CMK (cell line): ENCODE data around the gene CAMK1.

Source experiments
- DNase-seq: peaks from one replicate; pipeline ENCODE4 v3.0.0-alpha.2; 2010; ENCODE audit warnings: low read depth

The CAMK1 gene

DNA sequence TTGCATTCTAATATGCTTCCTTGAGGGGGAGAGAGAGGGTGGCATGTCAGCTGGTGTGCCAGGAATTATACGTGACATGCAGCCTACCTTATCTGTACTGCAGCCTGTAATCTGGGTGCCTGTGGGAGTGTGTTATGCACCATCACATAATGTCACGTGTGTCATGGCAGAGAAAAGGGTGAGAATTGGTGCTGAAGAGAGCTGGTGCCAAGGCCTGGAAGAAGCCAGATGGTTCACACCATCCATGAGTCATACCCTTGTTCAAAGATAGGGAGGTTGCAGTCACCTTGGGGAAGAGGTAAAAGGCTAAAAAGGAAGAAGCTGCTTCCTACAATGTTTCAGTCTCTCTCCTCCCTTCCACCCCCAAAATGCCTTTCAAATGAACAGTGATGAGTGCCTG is 32.9 kb downstream of the CAMK1 start:
- no peak for DNase-seq

DNA sequence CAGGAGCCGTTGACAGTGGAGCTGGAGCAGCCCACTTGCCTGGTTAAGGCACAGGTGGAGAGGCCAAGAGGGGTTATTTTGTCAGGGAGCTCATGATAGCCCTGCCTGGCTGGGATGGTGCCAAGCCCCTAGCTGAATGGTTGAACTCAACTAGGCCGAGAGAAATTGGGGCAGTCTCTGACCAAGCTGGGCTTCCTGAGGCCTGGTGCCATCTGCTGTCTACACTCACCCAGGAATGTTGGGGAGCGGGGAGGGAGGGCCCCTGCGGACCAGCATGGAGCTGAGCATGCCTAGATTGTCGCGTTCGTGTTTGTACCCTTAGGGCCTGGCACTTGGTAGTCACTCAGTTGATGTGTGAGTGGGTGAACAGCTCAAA is 37.0 kb downstream of the CAMK1 start:
- DNase-seq: no peak

GRCh38 chr3:9732080-9732739 is 37.5 kb downstream of the CAMK1 start:
- no peak for DNase-seq

DNA sequence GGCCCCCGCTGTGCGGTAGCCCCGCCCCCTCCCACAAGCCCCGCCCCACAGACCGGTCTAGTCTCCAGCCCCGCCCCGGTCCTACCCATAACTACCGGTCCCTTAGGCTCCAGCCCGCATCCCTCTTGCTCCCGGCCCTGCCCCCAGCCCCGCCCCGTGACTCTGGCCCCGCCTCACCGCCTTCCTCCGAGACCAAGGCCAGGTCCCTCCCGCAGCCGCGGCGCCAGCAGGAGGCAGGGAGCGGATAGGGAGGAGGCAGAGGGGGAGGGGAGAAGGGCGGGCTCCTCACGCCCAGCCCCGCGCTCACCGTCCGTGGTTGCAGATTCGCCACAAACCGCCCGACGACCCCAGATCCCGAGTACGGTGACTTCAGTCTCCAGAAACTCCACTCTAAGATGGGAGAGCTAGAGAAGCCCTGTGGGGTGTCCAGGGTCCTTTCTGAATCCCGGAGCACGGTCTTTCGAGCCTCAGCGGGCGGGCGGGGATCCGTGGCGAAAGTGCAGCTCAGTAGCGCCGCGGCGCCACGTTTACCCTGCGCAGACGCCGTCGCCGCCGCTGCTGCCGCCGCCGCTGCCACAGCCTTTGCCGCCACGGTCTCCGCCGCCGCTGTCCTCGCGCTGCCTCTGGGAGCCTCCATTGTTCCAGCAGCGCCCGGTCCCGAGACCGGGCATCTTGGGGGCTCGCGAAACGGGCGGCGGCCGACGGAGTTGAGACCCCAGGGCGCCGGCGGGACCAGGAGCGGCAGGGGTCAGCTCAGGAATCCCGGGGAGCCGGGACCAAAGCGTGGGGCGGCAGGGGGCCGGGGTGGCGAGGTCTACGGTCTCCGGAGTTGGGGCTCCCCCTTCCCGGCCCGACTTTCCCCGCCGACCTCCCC is 38.3 kb downstream of the CAMK1 start, which contains the start of gene BRPF1:
BRPF1 (plus strand) TSS at position 530 of the 874 bp plus-strand sequence. CDS start 2,406 bp downstream, outside the sequence.
- peak; percentile 97 for DNase-seq

DNA sequence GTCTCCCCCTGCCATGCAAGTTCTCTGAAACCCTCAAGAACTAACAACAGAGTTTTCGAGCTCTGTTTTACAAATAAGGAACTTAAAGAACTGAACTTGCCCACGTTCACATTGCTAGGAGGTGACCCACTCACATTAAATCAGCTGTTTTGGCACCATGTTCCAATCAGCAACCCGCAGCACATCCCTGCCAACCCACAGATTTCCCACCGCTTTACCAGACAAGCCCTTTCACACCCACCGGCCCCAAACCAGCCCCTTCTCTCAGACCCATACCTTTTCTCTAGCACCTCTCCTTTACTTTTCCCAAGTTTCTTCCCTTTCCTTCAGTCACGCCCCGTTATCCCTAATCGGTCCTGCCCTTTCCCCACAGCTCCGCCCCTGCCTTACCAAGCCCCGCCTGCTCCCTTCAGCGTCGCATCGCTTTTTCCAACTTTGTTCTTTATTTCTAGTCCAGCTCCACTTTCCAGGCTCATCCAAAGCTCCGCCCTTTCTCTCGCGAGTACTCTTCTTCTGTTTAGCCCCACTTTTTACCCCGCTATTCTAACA is 39.0 kb downstream of the CAMK1 start:
- DNase-seq: no peak

- DNase-seq: no peak
Observed at GRCh38 chr3:9729419-9729818, 40.3 kb downstream of the CAMK1 start.

DNA sequence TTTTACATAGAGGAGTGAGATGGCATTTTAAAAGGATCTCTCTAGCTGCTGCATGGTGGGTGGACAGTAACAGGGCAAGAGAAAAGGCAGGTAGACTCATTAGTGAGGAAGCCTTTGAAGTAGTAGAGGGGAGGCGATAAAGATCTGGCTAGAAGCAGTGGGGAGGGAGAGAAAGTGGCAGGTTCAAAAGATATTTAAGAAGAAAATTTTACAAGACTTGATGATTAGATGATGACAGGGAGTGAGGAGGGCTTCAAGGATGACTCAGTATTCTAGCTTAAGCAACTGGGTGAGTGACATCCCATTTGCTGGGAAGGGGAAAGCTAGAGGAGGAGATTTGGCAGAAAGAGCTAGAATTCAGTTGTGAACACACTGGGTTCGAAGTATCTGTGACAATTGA is 42.0 kb downstream of the CAMK1 start:
- no peak for DNase-seq

- no peak for DNase-seq
Observed at GRCh38 chr3:9727041-9727595, 42.6 kb downstream of the CAMK1 start.

GRCh38 chr3:9725775-9726515 is 43.8 kb downstream of the CAMK1 start:
- DNase-seq: no peak

- DNase-seq: no peak
Observed at GRCh38 chr3:9721700-9722060, 48.1 kb downstream of the CAMK1 start.

DNA sequence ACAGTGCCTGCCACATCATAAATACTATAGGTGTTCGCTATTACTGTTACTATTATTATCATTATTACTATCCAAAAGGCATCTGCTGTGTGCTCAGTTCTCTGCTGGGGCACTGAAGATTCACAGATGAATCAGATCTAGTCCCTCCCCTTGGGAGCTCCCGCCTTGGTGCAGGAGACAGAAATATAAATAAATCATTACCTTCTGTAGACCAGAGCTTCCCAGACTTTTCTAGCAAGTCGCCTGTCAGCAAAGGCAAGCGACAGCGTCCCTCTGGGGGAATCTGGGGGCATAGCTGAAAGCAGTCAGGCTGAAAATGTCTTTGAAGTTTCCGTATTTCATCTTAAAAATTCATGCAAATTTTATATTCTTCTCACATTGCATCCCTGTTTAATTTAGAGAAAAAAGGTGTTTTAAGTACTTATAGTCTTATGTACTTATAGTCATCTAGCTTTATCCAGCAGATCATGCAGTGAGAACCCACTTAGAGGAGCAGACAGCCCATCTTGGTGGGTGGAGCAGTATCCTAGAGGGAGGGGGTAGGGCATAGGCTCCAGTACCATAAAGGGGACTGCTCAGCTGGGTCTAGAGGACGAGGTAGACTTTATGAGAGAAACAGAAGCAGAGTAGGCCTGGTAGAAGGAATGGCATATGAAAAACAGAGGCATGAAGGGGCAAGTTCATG is 48.6 kb downstream of the CAMK1 start:
- no peak for DNase-seq

DNA sequence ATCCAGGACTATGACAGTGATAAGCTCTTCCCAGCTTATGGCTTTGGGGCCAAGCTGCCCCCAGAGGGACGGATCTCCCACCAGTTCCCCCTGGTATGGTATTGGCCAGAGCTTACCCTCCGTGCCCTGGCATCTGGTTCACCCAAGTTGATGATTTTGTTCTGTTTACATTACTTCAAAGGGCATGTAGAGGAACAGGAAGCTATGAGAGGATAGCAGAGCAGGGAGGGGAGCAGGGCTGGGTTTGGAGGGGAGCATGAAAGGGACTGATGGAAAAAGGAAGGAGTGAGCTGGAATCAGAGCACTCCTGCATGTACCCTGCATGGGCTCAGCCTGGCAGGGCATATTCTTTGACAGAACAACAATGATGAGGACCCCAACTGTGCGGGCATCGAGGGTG is 51.6 kb downstream of the CAMK1 start:
- no peak for DNase-seq

DNA sequence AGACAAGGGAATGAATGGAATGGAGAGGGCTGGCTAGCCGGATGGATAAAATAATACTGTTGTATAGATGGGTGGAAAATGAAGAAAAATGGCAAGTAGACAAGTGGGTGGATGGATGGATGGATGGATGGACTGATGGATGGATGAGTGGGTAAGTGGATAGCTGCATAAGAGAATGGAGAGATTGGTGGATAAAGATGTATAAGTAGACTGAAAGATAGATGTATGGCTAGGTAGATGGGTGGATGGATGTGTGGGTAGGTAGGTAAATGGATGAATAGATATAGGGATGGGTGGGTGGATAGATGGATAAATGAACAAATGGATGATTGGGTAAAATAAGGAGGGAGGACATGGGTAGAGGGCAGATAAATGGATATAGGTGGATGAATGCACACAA is 52.2 kb downstream of the CAMK1 start:
- no peak for DNase-seq

- DNase-seq: no peak
Observed at GRCh38 chr3:9716801-9717555, 52.8 kb downstream of the CAMK1 start.

DNA sequence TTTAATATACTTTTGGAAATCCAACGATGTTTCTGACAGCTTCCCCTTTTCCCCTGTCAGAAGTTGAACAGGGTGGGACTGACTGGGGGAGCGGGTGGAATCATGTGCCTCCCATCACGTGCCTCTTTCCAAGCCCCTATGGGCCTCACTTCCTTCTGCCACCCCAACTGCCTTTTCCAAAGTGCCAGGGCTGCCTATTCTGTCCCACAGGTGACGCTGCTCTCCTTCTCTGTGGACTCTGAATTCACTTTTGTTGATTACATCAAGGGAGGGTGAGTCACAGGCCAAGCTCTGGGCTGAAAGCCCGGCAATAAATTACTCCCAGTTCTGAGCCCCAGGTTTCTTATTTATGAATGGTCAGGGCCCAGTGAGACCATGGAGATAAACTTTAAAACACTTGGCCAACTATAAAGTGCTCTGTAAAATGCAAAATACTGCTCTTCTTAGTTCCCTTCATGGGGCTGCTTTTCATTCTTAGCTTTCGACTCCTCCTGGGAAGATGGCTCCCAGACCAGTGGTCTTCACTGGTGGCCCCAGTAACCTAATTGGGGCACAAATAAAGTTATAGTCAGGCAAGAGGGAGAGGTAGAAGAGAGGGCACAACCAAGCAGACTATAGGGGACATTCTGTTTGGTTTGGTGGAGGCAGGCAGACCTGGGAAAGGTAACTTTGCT is 53.8 kb downstream of the CAMK1 start:
- no peak for DNase-seq

DNA sequence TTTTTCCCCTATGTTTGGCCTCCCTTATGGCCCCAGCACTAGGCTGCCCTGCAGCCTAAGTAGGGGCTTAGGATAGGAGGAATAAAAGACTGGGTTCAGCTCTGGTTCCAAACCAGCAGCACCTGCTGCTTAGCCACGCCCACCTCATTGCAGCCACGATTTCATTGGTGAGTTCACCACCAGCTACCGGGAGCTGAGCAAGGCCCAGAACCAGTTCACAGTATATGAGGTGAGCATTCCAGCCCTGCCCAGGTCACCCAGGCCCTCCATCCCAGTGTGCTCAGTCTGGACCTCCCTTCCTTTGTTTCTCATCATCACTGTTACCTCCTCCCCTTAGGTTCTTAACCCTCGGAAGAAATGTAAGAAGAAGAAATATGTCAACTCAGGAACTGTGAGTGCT is 54.6 kb downstream of the CAMK1 start:
- no peak for DNase-seq

DNA sequence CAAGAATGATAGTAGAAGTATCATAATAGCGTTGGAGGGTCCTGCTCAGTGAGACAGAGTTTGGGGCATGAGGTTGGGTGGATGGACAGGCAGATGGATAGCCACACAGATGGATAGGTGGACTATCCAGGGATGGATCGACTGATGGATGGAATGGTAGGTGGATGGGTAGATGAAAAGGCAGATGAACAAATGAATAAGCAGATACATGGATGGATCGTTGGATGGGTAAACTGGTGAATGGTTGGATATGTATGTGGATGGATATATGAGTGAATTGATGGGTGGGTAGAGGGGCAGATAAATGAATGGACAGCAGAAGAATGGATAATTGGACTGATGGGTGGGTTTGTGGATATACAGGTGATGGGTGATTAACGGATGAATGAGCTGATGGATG is 56.6 kb downstream of the CAMK1 start:
- DNase-seq: no peak

DNA sequence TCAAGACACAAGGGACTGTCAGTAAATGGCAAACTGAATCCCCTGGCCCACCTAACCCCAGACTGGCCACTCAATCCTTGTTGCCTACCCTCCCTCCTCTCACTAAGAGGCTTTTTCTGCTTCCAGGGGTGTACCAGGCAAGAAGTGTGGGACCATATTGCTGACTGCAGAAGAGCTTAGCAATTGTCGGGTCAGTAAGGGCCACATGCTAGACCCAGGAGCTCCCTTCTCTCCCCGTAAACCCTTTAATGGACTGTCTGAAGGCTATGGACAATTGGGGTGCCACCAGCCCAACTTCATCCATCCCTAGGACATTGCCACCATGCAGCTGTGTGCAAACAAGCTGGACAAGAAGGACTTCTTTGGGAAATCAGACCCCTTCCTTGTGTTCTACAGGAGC is 57.3 kb downstream of the CAMK1 start:
- no peak for DNase-seq

DNA sequence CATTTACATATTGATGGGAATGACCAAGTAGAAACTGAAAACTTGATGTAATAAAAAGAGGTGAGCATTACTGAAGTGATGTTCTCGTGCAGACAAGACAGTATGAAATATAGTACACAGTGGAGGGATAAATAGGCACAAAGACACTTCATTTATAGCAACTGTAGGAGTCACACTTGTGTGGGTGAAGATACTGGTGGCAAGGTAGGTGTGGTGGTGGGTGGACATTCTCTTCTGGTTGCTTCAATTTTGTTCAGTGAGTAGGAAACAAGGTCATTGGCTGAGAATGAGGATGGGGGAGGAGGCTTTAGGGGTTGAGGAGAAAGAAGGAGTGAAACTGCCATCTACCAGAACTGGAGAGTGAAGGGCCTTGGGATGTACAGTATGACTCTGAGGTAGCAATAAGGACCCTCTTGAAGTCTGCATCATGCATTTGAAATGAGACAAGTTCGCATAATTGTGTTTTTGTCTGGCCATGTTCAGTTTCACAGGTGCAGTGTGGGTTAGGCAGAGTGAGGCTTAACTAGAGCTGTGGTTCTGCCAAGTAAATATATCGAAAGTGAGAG is 59.5 kb downstream of the CAMK1 start:
- no peak for DNase-seq
